GM21390 (cell line): ENCODE data around the gene CARNS1.
A peak's percentile ranks its signal among the peaks of the same experiment; 100 is the strongest.

Source experiments
- ATAC-seq: cut with Tn5 transposase; IDR thresholded peaks from one replicate; pipeline ENCODE4 v1.9.1; 2021; ENCODE audit not compliant: unreplicated experiment

CARNS1 gene

DNA sequence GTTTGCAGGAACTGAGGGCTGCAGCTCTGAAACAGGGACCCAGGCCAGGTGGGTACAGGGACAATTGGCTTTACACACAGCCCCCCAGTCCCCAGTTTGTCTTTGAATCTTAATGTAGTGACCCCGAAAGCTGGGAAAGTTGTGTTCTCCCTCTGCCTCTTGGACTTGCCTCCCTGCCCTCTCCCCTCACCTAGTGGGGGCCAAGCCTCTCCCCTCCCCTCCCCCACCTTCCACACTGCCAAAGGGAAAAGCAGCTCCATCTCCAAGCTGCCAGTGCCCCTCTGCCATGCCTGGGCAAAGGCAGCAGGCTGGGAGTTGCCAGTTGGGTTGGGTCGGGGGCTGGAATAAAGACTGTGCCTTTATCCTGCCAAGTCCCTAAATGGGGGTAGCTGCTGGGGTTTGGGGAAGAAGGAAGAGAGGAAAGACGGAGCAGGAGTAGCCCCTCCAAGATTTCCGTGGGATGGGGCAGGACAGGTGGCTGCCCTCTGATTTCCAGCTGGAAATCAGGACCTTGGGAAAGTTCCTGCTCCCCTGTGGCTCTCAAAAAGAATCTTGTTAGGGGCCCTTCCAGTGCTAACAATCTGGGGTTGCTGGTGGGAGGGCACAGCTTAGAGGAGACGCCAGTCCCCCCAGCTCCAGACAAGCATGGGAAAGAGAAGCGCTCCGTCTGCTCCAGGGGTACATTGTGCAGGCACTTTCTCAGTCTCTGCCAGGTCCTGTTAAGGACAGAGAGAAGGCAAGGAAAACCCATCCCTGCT is 39.2 kb upstream of the CARNS1 start:
- ATAC-seq = no peak

DNA sequence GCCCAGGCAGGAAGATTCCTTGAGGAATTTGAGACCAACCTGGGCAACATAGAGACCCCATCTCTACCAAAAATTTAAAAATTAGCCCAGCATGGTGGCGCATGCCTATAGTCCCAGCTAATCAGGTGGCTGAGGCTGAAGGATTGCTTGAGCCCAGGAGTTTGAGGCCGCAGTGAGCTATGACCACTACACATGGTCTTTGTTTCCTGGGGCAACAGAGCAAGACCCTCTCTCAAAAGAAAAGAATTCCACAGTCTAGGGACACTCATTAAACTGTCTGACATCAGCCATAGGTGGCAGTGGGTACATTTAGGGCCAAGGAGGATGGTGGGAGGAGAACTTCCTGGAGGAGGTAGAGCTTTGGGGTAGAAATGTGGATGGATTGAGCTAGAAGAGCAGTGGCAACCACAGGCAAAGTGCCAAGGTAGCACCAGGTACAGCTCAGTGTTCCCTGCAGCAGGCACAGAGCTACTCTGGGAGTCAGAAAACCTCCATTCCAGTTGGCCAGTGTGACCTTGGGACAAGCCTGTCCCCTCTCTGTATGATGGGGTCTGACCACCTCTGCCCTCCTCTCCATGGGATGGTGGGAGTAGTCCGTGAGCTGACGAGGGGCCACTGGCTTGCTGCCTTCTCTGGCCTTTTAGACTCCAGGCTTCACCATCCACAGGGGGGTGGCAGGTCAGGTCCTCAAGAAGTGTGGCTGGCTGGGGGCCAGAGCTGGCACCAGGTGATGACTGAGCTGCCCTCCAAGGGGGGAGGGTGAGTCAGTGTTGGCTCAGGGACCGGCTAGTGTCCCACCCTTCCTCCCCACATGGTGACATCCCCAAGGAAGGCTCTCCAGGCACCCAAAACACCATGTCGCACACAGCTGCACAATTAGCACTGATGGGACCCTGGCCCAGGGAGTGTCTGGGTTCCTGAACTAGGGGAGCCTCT is 38.3 kb upstream of the CARNS1 start:
- no peak for ATAC-seq

DNA sequence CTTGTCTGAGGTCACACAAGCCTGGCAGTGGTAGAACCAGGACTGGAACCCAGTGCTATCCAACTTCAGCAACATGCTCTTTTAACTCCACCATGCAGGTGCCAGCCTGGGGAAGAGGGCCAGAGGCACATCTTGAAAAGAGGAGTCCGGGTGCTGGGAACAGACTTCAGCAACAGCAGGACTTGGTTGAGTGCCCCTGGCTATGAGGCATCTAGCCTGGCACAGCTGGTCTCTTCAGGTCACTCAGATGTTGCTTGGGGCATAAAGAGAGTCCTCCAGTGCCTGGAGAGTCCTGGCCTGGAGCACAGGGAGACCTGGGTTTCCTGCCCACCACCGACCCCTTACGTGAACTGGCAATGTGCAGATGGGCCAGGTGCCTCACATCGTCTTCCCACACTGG is 36.9 kb upstream of the CARNS1 start:
- ATAC-seq = no peak

DNA sequence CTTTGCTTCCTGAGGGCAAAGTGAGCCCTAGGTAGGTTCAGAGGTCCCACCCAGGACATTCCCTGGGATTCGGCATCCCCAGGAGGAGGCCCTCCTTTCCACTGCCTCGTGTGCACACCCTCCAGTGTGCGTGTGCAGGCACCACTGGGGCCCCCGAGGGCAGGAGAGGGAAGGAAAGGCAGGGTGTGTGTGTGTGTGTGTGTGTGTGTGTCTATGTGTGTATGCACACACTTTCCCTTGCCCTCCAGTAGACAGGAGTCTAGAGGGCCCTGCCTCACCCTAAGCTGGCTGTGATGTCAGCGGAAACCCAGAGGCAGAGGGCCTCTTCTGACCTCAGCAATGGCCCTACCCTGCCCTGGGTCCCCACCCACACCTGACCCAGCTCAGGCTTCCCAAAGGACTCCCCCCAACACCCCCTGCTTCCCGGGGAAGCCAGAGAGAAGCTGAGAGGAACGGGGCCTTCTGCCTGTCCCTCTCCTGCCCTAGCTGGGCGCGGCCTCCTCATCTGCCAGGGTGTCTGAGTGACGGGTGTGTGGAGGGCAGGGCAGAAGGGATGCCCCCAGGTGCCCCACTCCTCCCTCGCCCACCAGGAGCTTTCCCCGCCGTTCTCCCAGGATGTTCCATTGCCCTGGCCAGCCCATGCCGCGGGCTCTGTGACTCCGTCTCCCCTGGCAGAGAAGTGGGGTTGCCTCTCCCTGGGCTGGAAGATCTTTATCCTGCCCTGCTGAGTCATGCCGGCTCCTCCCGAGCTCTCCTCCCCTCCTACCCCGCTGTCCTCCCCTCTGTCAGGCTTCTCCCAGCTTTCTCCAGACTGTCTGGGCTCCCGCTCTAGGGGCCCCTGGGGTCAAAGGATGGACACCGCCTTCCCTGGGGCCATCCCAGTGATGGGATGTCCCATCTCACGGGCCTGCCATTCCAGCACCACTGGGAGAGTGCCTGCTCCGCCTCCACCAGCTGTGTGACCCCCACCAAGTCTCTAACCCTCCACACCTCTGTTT is 36.1 kb upstream of the CARNS1 start:
- ATAC-seq = no peak

DNA sequence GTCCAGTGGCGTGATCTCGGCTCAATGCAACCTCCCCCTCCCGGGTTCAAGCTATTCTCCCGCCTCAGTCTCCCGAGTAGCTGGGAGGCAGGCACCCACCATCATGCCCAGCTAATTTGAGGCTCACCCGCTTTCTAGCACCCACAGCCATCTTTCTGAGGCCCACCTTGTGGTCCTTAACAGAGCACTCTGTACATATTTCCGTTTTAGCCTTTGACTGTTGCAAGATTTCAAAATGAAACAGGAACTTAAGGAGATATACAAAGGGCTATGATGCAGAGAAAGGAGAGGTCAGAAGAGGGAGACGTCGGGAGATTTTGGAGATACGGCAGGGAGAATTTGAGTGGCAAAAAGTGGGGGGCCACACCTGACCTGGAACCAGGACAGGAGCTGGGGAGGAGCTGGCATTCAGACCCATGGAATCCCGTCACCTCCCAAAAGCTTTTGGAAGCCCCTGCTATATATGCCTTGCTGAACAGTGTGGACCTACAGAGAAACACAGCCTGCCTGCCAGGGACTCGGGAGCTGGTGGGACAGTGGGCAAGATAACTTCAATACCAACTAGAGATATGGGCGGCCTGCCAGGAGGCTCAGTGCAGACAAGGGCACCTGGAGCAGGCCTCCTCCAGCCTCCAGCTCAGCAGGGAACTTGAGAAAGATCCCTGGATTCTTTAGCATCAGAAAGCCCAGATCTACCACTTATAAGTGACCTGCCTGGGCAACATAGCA is 34.1 kb upstream of the CARNS1 start:
- no peak for ATAC-seq

- no peak for ATAC-seq
Measured at GRCh38 chr11:67382276-67383136, 33.0 kb upstream of the CARNS1 start.

DNA sequence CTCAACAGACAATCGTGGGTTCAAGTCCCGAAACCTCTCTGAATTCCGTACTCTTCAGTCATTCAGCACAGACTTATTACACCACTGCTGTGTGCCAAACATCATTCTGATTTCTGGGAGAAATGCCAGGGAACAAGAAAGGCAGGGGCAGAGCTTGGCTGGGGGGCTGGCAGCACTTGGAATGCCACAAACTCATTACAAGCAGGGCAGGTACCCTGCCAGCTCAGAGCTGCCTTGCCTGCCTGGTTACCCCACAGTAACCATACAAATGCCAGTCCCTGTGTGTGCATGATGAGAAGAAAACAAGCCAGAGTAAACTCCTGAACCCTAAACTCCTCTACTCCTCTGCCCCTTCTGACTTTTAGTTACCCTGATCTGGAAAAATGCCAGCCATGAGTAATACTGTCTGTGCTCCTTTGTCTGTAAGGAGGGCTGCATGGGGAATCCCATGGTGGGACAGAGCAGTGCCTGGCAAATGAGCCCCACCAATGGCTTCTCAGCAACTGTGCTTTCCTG is 30.6 kb upstream of the CARNS1 start:
- ATAC-seq = no peak

- ATAC-seq = no peak
Measured at GRCh38 chr11:67387069-67387468, 28.4 kb upstream of the CARNS1 start.

- no peak for ATAC-seq
Measured at GRCh38 chr11:67387518-67387917, 28.0 kb upstream of the CARNS1 start.

GRCh38 chr11:67389477-67389876 is 26.0 kb upstream of the CARNS1 start:
- no peak for ATAC-seq

GRCh38 chr11:67390947-67391303 is 24.6 kb upstream of the CARNS1 start:
- no peak for ATAC-seq

DNA sequence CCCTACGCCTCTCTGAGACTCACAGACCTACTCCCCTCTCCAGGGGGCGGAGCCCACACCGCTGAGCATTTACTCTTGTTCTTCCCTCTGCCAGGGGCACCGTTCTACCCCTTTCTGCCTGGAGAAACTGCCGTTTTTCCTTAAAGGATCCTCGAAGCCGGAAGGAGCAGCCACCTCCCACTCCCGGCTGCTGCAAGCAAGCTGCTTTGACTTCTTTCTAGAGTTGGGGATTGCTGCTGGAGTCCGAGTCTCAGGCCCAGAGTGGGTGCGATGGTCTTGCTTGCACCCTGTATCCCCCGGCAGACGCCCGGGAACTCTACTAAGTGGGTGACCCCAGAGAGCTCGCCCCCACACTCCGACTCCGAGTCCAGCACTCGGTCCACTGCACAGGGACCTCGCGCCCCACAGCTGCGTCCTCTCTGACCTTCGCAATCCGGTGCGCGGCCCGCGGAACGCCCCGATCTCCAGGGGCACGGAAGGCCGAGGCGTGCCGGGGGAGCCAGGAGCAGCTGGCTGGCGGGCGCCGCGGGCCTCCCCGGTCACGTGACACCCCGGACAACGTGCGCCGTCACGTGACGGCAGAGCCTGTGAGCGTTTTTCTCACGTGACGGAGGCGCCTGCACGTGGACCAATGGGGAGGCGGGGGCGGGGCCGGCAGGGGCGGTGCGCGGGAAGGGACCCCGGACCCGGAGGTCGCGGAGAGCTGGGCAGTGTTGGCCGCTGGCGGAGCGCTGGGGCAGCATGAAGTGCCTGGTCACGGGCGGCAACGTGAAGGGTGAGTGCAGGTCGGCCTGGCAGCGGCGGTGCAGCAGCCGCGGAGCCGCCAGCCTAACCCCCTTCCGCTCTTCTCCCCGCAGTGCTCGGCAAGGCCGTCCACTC is 23.9 kb upstream of the CARNS1 start, which contains the start of gene RAD9A:
Gene RAD9A (plus strand): TSS at position 683 of the 879 bp plus-strand sequence. CDS start 59 bp downstream, at position 742.
- ATAC-seq = peak; percentile 51

DNA sequence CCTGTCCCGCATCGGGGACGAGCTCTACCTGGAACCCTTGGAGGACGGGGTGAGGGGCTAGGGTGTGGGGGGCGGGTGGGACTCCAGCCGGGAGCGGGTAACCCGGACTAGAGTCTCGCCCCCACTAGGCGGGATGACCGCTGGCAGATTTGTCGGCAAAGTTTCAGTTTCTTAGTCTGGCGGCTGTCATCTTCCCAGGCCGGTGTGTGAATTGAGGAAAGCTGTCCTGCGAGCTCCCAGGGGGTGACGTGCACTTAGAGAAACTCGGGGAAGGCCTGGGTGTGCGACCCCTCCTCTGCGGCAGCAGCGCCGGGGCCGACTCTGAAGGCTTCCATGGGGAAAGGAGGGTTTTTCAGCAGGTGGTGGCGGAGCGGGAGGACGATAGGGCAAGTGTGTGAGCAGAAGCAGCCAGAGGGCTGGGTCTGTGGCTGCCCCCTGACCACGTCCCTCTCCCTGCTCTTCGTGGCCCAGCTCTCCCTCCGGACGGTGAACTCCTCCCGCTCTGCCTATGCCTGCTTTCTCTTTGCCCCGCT is 23.2 kb upstream of the CARNS1 start:
- peak; percentile 6 for ATAC-seq

DNA sequence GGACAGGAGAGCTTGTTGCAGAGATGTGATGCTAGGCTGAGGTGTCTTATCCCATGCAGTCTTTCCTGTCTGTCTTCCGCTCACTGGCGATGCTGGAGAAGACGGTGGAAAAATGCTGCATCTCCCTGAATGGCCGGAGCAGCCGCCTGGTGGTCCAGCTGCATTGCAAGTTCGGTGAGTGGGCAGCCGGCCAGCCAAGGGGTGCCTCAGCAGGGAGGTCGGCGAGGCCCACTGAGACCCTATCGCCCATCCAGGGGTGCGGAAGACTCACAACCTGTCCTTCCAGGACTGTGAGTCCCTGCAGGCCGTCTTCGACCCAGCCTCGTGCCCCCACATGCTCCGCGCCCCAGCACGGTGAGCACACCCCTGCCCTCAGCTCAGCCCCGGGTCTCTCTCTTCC is 22.0 kb upstream of the CARNS1 start:
- no peak for ATAC-seq

- ATAC-seq = no peak
Measured at GRCh38 chr11:67393990-67394389, 21.5 kb upstream of the CARNS1 start.

GRCh38 chr11:67395555-67396258 is 19.8 kb upstream of the CARNS1 start:
- ATAC-seq = no peak

DNA sequence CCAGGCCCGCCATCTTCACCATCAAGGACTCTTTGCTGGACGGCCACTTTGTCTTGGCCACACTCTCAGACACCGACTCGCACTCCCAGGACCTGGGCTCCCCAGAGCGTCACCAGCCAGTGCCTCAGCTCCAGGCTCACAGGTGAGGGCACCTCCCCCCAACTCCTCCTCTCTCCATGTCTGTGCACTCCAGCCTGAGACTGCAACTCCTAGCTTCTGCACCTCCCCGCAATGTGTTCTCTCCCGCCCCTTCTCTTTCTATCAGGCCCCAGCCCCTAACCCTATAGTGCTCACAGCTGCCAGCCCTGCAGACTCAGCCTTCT is 19.3 kb upstream of the CARNS1 start:
- no peak for ATAC-seq
